Measurements from ENCODE around the gene HSFX2.
"Not testable (repeated sequence)": the region's sequence is repeated elsewhere in the genome, so short reads cannot be mapped to it uniquely, and the experiment has no call there.

HSFX2 gene

DNA sequence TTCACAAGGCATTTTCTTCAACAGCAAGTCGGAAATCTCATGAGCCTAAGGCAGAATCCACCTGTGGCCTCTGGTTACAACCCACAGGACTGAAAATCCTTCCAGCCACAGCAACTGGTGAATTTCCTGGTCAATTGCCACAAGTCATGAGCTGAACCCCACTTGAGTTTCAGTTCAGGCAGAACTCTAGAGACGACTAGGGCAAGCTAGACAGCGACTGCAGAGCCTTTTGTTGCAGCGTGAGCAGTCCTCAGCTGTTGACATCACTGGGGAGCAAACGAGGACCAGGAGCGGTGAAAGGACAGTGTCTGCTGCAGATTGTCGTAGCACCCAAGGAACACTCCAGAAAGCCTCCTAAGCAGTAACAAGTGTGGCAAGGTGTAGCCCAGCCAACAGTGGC lies 829 bp upstream of the HSFX2 start:
- DNase-seq (ENCODE audit: extremely low spot score, insufficient read length, low read depth); FAIRE-seq: not testable (repeated sequence)

GRCh38 chrX:149590993-149591392 lies 4.1 kb downstream of the HSFX2 start:
- FAIRE-seq; DNase-seq (ENCODE audit: extremely low spot score, insufficient read length, low read depth): not testable (repeated sequence)

DNA sequence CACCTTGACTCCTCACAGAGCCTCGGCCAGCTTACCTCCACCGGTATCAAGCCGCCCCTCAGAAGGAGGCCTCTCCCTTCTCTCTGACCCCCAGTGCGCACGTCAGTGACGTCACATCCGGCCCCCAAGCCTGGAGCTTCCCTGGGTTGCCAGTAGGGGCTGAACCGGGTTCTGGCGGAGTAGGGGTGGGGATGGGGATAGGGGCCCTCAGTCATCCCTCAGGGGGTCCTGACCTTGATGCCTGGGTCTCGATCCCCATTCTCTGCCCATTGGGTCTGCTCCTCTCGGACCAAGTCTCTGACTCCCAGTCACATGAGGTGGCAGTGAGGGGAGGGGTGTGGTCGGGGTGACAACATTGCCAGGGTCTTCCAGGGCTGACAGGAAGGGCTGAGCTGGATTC lies 7.8 kb downstream of the HSFX2 start, which contains the start of gene MAGEA9B:
Gene MAGEA9B, minus strand, starts transcription at position 101 of the 400 bp plus-strand sequence. CDS start 4,280 bp downstream, outside the sequence.
- DNase-seq (ENCODE audit: extremely low spot score, insufficient read length, low read depth); FAIRE-seq: not testable (repeated sequence)

- not testable (repeated sequence) for FAIRE-seq; DNase-seq (ENCODE audit: extremely low spot score, insufficient read length, low read depth)
These were observed 9.5 kb downstream of the HSFX2 start for GRCh38 chrX:149585631-149586030.

- FAIRE-seq; DNase-seq (ENCODE audit: extremely low spot score, insufficient read length, low read depth): not testable (repeated sequence)
These were observed 21.7 kb downstream of the HSFX2 start for GRCh38 chrX:149573456-149573855.

- DNase-seq (ENCODE audit: extremely low spot score, insufficient read length, low read depth) (no peak), FAIRE-seq (no peak)
These were observed 22.4 kb downstream of the HSFX2 start for GRCh38 chrX:149572743-149573142.

DNA sequence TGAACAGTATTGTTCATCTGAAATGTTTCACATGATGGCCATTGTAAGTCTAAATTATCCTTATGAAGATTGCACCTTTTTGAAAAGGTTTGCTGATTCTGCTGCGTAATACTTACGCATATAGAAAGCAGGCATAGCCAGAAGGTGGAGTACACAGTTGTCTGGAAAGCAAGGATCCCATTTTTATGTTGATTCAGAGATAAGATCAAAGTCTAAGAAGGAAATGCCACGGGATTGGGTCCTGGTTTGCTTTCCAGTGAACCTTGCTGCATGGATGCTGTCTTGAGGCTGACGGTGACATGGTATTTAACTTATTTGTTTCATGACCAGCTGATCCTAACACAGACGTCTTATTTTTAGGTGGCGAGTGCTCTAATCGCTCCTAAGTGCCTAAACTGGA lies 23.3 kb downstream of the HSFX2 start:
- DNase-seq (ENCODE audit: extremely low spot score, insufficient read length, low read depth) = no peak
- FAIRE-seq = no peak

- no peak for FAIRE-seq
- no peak for DNase-seq (ENCODE audit: extremely low spot score, insufficient read length, low read depth)
These were observed 24.4 kb downstream of the HSFX2 start for GRCh38 chrX:149570668-149571067.

GRCh38 chrX:149569770-149570169 lies 25.3 kb downstream of the HSFX2 start:
- no peak for FAIRE-seq

DNA sequence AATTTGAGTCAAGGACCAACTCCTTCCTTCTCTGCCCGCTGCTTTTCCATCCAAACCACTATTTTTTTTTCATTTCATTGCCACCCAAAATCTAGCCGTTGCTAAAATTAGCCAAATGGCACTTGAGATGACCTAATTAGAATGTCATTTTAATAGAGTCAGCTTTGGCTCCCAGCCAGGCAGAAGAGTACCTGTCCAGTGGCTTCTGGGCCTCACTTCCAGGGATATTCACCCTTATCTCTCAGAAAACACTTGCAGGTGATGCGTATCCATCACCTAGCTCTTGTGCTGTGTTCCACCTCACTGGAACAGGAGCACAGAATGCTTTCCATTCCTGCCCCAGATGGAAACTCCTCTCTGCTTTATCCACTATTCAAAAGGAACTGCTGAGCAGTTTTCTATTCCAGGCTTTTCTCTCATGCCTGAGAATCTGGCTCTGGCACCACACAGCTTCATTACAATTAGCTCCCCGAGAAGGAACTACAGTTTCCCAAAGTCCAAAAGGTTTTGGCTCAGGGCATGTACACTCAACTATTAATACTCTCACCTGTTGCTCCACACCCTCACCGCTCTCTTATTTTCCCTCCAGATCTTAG lies 26.3 kb downstream of the HSFX2 start:
- DNase-seq (ENCODE audit: extremely low spot score, insufficient read length, low read depth) (no peak), FAIRE-seq (no peak)

More at GRCh38 chrX:149569770-149570169, 25.3 kb downstream of the HSFX2 start:
- no peak for DNase-seq (ENCODE audit: extremely low spot score, insufficient read length, low read depth)

DNA sequence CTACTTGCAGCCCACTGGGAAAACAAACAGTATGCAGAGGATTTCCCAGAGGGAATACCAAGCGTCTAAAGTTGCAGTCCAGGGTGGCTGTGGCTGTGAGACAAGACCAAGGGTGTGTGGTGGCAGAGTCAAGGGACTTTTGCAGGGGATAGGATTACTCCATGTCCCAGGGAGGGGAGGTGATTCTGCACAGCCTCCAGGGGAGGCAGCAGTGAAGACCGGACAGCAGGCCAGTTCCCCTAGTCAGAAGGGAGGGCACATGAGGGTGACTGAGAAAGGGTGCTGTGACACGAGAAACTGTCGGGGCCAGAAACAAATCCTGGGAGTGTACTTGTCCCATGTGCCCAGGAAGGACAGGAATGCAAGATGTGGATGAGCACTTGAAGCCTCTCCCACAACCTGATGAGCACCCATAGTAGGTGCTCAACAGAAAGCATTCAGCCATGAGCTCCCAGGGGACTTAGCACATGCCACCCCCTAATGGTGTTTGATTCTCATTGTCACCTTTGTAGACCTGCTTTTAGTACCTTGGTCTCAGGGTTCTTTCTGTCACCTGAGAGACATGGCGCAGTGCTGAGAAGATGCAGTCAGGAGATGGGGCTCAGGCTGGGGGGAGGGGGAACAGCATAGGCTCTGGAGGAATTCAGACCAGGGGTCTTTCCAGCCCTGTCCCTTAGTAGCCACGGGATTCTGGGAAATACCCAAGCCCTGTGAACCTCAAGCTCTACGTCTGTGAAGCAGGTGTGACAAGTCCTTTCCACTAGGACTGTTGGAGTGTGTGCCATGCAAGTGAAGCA lies 27.3 kb downstream of the HSFX2 start:
- FAIRE-seq (no peak), DNase-seq (ENCODE audit: extremely low spot score, insufficient read length, low read depth) (no peak)

DNA sequence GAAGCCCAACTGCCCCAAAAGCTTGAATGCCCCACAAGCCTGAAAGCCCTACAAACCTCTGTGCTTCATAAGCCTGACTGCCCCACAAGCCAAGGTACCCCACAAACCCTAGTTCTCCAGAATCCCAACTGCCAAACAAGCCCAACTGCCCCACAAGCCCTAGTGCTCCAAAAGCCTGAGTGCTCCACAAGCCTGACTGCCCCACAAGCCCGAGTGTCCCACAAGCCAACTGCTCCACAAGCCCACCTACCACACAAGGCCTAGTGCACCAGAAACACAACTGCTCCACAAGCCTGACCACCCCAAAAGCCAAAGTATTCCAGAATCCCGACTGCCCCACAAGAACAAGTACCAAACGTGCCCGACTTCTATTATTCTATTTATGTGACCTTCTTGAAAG lies 31.8 kb downstream of the HSFX2 start:
- DNase-seq (ENCODE audit: extremely low spot score, insufficient read length, low read depth) = no peak
- no peak for FAIRE-seq

DNA sequence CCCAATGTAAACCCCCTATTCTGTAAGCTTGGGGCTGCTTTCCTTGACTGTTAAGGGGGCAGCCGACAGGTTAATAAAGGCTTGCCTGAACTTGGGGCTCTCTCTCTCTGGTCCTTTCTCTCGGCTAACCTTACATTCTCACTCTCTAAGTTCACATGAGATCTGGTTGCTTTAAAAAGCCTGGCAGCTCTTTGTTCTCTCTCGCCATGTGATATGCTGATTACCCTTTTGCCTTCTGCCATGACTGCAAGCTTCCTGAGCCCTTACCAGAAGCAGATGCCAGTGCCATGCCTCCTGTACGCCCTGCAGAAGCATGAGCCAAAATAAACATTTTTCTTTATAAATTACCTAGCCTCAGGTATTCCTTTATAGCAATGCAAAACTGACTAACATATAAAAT lies 39.9 kb downstream of the HSFX2 start:
- DNase-seq (ENCODE audit: extremely low spot score, insufficient read length, low read depth); FAIRE-seq: not testable (repeated sequence)

- not testable (repeated sequence) for FAIRE-seq; DNase-seq (ENCODE audit: extremely low spot score, insufficient read length, low read depth)
These were observed 43.2 kb downstream of the HSFX2 start for GRCh38 chrX:149551939-149552248.

DNA sequence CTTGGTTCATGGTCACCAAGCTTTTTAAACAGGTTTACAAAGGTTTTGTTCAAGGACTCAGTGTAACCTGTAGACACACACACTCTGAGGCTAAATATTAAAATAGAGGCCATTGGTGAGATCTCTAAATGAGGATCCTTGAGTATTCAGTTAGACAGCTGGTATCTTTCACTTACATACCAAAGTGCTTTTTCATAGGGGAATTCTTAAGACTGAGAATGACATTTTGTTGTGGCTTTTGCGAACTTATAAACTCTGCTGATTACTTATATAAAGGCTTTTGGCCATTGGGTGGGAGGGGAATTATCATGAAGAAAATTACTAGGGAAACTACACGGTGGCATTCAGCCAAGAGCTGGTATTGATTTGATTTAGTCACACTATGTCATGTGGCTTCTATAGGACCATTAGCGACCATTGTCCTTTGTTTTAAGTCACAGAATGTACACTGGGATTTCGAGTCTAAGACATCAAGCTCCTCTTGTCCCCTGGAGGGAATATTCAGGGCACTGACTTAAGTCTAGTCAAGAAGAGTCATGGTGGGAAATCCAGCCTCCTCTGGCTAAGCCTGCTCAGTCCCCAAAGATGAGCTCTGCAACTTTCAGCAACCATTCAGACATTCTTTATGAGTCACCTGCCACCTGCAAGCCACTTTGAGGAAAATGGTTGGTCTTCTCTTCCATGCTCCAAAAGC lies 43.7 kb downstream of the HSFX2 start:
- FAIRE-seq = peak; percentile 88
- not testable (repeated sequence) for DNase-seq (ENCODE audit: extremely low spot score, insufficient read length, low read depth)

DNA sequence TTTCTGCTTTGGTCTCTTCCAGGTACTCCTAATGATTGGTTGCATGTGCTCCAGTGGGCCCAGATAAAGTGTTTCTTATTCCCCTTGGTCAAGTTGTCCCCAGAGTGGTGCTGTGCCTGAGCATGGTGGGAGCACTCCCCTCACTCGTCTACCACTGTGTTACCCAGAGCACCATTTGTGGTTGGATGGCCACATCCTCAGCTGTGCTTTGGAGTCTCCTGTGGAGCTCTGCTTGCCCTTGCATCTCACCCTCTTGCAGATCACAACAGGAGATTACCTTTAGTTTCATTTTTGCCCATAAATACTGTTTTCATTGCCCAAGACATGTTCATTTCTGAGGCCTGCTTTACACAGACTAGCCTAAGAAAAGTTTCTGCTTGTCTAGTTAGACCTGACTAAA lies 44.7 kb downstream of the HSFX2 start:
- DNase-seq (ENCODE audit: extremely low spot score, insufficient read length, low read depth) = not testable (repeated sequence)
- peak; percentile 55 for FAIRE-seq

DNA sequence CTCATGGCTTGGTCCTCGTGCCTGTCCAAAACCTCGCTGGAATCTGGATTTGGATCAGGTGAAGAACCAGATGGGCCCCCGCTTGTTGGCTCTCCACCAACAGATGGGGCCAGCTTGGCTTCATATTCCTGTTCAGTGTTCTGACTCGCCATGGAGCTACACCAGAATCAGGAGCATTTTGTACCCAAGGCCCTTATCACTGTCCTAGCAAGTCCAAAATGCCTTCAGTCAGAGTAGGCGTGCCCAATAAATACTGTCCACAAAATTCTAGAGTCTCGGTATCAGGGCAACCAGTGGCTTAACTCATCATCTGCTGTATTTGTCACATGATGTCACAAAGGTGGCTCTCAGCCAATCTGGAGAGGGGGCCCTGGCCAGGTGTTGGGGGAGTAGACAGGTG lies 45.4 kb downstream of the HSFX2 start, which contains the start of gene HSFX3:
Gene HSFX3, minus strand, starts transcription at position 224 of the 400 bp plus-strand sequence. Its CDS starts 72 bp downstream, at position 152.
- not testable (repeated sequence) for FAIRE-seq; DNase-seq (ENCODE audit: extremely low spot score, insufficient read length, low read depth)

DNA sequence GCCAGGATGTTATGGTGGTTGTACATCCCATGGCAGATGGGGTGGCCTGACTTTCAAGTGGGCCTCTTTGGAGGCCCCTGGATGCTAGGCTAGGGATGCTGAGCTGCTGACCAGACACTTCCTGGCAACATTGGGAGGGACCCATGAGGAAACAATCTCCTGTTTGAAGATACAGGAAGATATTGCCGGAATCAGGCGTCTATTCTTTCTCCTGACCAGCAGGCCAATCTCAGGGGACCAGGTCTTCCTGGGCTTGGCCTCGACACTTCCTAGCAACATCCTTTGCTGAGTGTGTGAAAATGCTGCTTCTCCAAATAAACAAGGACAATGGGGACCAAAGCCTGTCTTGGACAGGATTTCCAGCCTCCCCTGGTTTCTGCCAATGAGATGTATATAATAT lies 47.3 kb downstream of the HSFX2 start:
- DNase-seq (ENCODE audit: extremely low spot score, insufficient read length, low read depth); FAIRE-seq: not testable (repeated sequence)

DNA sequence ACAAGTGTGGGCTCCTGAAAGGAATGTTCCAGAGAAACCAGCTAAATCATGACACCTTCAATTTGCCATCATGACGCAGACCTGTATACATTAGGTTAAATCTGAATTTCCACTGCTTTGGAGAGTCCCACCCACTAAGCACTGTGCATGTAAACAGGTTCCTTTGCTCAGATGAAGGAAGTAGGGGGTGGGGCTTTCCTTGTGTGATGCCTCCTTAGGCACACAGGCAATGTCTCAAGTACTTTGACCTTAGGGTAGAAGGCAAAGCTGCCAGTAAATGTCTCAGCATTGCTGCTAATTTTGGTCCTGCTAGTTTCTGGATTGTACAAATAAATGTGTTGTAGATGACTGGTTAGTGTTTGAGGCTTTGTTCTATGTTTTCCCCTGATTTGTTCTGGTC lies 48.2 kb downstream of the HSFX2 start:
- not testable (repeated sequence) for DNase-seq (ENCODE audit: extremely low spot score, insufficient read length, low read depth)
- FAIRE-seq = peak; percentile 72
